ENCODE results near the gene TFAP2B.

DNA sequence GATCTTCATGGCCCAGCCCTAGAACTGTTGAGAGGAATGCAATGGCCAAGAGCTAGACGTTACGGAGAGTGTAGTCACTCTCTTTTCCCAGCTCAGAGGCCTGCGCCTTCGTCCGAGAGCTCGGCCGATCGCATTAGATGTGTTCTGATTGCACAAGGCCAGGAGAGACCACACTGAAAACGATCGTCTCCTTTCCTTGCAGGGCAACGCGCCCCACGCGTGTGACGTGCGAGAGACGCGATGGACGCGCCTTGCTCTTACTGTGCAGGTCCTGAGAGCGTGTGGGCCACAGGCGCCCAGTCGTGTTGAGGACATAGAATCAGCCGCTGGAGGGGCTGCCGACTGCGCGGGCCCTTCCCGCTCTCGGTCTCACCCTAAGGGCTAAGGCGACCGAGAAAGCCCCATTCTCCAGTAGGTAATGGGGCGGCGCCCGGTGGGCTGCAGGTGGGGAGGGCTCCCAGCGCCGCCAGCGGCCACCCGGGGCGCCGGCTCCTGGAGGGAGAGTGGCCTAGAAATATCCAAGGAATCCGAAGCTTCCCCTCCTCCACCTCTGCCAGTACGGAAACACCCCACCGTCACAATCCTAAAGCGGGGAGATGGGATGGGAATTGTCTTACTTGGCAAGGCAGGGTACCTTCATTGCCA is 26.9 kb downstream of the TFAP2B start:
- TF ChIP-seq GATA3 (IDR thresholded peaks at IDR 0.05; ENCODE audit: low read depth, low read length) (no peak), GATA2 (IDR thresholded peaks at IDR 0.05; ENCODE audit: low read depth, low read length) (no peak)
